D721Med (cell line): ENCODE results near the gene ASCC3.
A peak's percentile ranks its signal among the peaks of the same experiment; 100 is the strongest.

Experiments used
- DNase-seq: peaks from one replicate; pipeline ENCODE4 v3.0.0; 2011; ENCODE audit warnings: low spot score; ENCODE audit not compliant: insufficient read length
- FAIRE-seq: peaks from 2 replicates; lab custom pipeline; 2011; peaks lifted over from hg19 to GRCh38; lab: Jason Lieb, UNC
- TF ChIP-seq, protein P1 (sequence below): IDR thresholded peaks from 2 replicates; pipeline ENCODE4 v1.5.1; 2012; ENCODE audit warnings: mild to moderate bottlenecking, control low read depth; ENCODE audit not compliant: insufficient read depth; ENCODE audit errors: missing control alignments

ASCC3 gene

DNA sequence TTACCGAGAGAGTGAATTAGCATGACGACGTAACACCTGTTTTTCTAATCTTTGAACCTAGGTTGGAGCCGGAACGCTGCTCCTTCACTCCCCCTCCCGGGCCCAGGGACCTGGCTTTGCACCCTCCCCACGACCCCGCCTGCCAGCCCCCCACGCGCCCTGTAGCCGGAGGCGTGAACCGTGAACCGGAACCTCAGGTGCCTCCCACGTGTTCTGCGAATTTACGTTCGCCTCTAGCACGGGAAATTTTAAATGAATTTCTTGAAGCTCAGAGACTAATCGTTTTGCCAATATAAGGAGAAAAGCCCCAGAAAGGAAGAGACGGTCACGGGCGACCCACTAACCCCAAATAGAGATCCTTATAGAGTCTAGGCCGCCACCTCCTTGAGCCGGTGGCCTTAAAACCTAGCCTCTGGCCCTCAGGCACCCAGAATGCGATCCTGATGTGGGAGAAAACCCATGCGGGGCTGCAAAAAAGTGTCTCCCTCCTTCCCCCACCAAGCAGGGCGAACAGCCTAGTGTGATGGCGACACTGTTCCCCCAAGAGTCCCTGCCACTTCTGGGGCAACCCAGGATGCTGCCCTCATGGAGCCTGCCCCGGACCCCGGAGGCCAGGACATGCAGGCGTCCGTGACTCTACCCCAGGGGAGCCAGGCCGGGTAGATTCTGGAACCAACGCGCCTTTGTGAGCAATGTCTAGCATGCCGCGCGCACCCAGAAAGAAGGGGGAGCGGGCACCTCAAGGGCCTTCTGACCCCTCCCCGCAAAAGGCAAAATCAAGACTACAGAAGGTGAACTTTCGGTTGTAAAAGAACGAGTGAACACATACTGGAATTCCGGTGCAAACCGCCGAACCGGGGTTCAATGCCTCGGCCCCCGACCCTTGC is 413.8 kb downstream of the ASCC3 start:
- DNase-seq (no peak), FAIRE-seq (no peak)
- TF ChIP-seq, protein P1, sequence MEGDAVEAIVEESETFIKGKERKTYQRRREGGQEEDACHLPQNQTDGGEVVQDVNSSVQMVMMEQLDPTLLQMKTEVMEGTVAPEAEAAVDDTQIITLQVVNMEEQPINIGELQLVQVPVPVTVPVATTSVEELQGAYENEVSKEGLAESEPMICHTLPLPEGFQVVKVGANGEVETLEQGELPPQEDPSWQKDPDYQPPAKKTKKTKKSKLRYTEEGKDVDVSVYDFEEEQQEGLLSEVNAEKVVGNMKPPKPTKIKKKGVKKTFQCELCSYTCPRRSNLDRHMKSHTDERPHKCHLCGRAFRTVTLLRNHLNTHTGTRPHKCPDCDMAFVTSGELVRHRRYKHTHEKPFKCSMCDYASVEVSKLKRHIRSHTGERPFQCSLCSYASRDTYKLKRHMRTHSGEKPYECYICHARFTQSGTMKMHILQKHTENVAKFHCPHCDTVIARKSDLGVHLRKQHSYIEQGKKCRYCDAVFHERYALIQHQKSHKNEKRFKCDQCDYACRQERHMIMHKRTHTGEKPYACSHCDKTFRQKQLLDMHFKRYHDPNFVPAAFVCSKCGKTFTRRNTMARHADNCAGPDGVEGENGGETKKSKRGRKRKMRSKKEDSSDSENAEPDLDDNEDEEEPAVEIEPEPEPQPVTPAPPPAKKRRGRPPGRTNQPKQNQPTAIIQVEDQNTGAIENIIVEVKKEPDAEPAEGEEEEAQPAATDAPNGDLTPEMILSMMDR: no peak

DNA sequence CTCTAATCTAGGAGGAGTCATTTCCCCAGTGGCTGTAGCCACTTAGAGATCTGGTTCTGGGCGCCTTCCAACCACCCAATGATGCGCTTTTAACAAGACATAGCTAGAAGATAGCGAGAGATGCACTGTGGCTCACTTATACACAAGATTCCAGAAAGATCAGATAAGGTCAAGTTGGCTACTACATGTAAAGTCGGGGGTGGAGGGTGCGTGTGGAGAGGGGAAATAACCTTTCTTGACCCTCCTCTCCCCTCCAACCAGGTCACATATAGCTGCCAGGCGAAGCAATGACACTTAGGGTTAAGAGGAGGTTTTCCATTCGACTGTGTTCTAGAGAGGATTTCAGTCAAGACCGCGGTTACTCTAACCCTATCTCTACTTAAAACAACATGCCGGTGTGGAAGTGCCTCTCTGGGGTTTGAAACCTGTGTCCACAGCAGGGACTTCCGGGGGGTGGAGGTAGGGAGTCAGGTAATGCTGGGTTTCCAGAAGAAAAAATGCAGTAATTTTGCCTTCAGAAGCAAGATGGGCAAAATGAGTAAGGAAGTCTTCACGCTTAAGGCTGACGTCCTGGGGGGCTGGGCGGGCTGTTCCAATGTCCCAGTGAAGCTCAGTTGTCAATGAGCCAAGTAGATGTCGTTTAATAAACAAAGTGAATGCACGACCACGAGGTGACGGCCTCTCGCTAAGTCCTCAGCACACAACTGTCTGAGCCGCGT is 414.6 kb downstream of the ASCC3 start:
- TF ChIP-seq, protein P1: no peak
- DNase-seq (no peak), FAIRE-seq (no peak)

DNA sequence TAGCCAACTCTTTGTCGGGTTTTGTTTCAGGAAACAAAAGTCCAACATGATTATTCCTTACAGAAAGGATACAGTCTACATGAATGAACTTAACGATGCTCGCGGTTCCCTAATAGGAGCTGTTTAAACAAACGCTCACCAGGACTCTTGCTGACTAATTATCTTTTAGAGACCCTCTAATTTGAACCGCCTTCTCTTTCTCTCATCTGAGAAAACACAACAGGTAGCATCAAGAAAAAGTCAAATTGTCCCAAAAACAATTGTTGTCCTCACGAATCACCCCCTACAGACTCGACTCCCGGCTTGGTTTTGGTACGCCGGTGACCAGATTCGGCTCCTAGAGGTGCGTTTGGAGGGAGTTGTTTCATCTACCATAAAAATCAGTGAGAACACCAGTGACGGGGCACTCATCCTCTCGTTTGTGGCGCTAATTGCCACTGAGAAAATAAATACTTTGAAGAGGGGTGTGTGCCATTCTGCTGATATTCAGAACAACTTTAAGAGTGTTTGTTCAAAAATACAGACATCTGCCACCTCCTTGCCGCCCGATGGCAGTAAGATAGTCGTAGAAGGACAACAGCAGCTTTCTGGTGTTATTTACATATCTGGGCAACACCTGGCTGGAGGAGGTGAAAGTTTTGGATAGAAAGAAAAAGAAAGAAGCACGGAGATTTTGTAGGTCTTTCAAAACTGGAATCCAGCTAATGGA is 415.3 kb downstream of the ASCC3 start:
- DNase-seq (no peak), FAIRE-seq (no peak)

DNA sequence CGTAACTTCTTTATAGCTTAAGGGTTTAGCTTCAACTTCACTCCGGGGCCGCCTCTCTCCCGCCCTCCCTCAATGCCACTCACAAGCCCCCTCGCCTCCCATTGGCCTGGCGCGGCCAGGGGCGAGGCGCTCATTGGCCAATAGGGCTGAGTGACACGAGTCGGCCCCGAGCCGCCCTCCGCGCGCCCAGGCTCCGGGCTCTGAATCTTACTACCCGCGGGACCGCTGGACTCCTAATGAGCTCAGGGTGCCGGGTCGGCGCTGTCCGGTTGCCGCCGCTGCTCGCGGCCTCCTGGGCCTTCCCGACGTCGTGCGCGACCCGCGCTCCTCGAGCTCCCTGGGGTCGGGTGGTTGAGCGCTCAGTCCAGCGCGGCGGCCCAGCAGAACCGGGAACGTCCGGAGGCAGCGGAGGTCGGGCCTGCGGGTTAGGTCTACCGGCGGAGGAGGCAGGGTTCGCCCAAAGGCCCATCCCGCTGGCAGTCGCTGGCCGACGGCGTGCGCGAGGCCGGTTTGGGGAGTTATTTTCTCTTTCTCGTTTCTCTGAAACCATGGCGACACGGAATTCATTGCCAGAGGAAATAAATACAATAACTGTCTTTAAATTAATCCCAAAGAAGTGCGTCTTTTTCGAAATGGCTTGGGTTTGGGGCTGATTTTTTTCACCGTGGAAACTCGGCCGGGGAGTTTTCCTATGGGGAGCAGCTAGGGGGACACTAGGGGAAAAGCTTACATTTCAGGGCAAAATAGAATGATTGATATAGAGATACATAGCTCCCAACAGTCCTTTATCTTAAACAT is 416.0 kb downstream of the ASCC3 start, which contains the start of gene SIM1:
SIM1 (minus strand) TSS at position 19 of the 798 bp plus-strand sequence. CDS start 1,453 bp downstream, outside the sequence.
- TF ChIP-seq, protein P1: no peak
- no peak for FAIRE-seq
- peak; percentile 97 for DNase-seq

More for the DNA sequence above, 415.3 kb downstream of the ASCC3 start:
- TF ChIP-seq, protein P1: no peak

DNA sequence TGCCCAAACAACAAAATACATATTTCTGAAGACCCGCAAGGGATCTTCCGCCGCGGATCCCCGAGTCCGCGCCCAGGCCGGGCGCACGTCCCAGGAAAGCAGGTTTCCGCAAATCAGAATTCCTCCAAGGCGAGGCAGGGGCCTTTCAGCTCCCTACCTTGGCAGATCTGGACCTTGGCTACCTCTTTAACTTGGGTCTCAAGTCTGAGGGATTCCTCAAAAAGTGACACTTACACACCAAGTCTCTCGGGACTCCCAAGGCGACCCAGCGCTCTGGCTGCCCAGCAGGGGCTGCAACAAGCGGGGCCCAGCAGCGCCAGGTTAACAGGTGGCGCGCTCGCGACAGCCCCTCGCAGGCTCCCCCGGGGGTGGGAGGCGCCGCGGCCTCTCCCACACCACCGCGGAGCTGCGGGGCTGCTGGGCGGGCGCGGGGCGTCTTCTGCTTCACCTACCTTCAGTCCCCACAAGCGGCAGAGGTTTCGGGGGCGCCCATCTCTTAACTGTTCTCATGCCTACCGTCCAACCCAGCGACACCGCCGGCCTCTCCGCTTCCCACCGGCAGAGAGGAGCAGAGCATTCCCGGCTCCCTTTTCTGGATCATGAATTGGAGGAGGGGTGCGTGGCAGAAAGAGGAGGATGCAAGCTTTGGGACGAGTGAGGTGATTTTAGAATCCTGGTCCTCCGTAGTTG is 416.8 kb downstream of the ASCC3 start:
- TF ChIP-seq, protein P1: no peak
- DNase-seq: no peak
- FAIRE-seq: no peak
